B cell (primary cell): ENCODE results near the gene GINS2. TPM values are rescaled to one million over a fixed set of nuclear protein-coding genes. Genes with fewer than 3 reads are reported as not detected.

ENCODE experiments used
- ATAC-seq: fragments of 200-7000 bp; cut with Tn5 transposase; one replicate; pipeline ENCODE4 v1.10.0; 2021; ENCODE audit warnings: low read depth, mild to moderate bottlenecking, moderate number of reproducible peaks, moderate library complexity
- CTCF ChIA-PET: fragments of 350-600 bp; sonication (Branson Sonifier 250); formaldehyde crosslinking; loops from one replicate; lab custom pipeline; 2021; ENCODE audit warnings: antibody characterized with exemption, inconsistent platforms; lab: Charles Lee
- POLR2A ChIA-PET: fragments of 350-600 bp; sonication (Branson Sonifier 250); formaldehyde crosslinking; loops from one replicate; lab custom pipeline; 2021; ENCODE audit warnings: antibody characterized with exemption; lab: Charles Lee
- DNase-seq: peaks from one replicate; pipeline ENCODE4 v3.0.0; 2013
- H2AFZ ChIP-seq: 2 replicates; pipeline ENCODE4 v1.6.1; 2012; ENCODE audit warnings: mild to moderate bottlenecking, low read depth, low read length; ENCODE audit not compliant: insufficient read depth, poor library complexity, severe bottlenecking
- H3K27ac ChIP-seq, 2 donors: 1 replicate in 1 of 2; 2 replicates in 1 of 2; pipeline ENCODE4 v1.5.1; 2012 to 2013; ENCODE audit warnings: low read length in 2 of 2, mild to moderate bottlenecking in 2 of 2, moderate library complexity in 1 of 2
- H3K27me3 ChIP-seq, 4 experiments: fragments of 200-600 bp in 1 of 4; sonication (generic) in 1 of 4; replicated peaks in 1 of 4; 1 replicate in 2 of 4; 2 replicates in 2 of 4; pipeline versions ENCODE4 v1.6.1 to v1.7.0; 2013 to 2016; ENCODE audit warnings: low read length in 3 of 4, mild to moderate bottlenecking in 2 of 4, mixed read lengths in 1 of 4, moderate library complexity in 1 of 4; ENCODE audit not compliant: insufficient read depth in 4 of 4, control insufficient read depth in 3 of 4; ENCODE audit errors: control extremely low read depth in 1 of 4
- H3K36me3 ChIP-seq, 2 experiments: replicated peaks in 1 of 2; 1 replicate in 1 of 2; 2 replicates in 1 of 2; pipeline versions ENCODE4 v1.6.1 to v1.7.1; 2013; ENCODE audit warnings: low read length in 1 of 2; ENCODE audit not compliant: insufficient read depth in 2 of 2, control insufficient read depth in 1 of 2; ENCODE audit errors: control extremely low read depth in 1 of 2, extremely low read depth in 1 of 2
- H3K4me1 ChIP-seq, 2 donors: fragments of 200-600 bp in 1 of 2; sonication (generic) in 1 of 2; 1 replicate in 1 of 2; 2 replicates in 1 of 2; pipeline versions ENCODE4 v1.5.1 to v1.6.1; 2013 to 2017; ENCODE audit warnings: low read length in 2 of 2; ENCODE audit not compliant: control insufficient read depth in 2 of 2, insufficient read depth in 2 of 2
- H3K4me2 ChIP-seq: replicated peaks from 2 replicates; pipeline ENCODE3; 2012; ENCODE audit warnings: mild to moderate bottlenecking, low read depth, low read length; ENCODE audit not compliant: poor library complexity, severe bottlenecking
- H3K4me3 ChIP-seq, 5 experiments: fragments of 200-600 bp in 1 of 5; sonication (generic) in 1 of 5; 1 replicate in 3 of 5; 2 replicates in 2 of 5; pipeline versions ENCODE4 v1.5.1 to v1.7.0; 2011 to 2016; ENCODE audit warnings: low read length in 4 of 5, mild to moderate bottlenecking in 4 of 5, low read depth in 2 of 5, control low read depth in 1 of 5, moderate library complexity in 1 of 5; ENCODE audit not compliant: insufficient read depth in 1 of 5; ENCODE audit errors: control extremely low read depth in 1 of 5, extremely low read depth in 1 of 5
- H3K79me2 ChIP-seq: fragments of 200-600 bp; sonication (generic); one replicate; pipeline ENCODE4 v1.6.0; 2016; ENCODE audit warnings: low read length; ENCODE audit not compliant: control insufficient read depth, insufficient read depth
- H3K9ac ChIP-seq: fragments of 200-600 bp; sonication (generic); 2 replicates; pipeline ENCODE4 v1.6.1; 2017; ENCODE audit warnings: mild to moderate bottlenecking, low read length, moderate library complexity
- H3K9me3 ChIP-seq, 3 donors: one replicate each; pipeline versions ENCODE4 v1.6.1 to v1.7.1; 2013; ENCODE audit warnings: low read length in 2 of 3; ENCODE audit not compliant: control insufficient read depth in 2 of 3, insufficient read depth in 1 of 3; ENCODE audit errors: control extremely low read depth in 1 of 3
- H4K20me1 ChIP-seq: 2 replicates; pipeline ENCODE4 v1.6.0; 2012; ENCODE audit warnings: mild to moderate bottlenecking, low read length; ENCODE audit not compliant: insufficient read depth, control insufficient read depth, poor library complexity, severe bottlenecking
- H3K27ac Mint-ChIP-seq: one replicate; pipeline ENCODE4 v1.8.0; 2021; ENCODE audit warnings: mixed read lengths
- H3K27me3 Mint-ChIP-seq: one replicate; pipeline ENCODE4 v1.8.0; 2021; ENCODE audit warnings: mixed read lengths
- H3K4me1 Mint-ChIP-seq: one replicate; pipeline ENCODE4 v1.8.0; 2021; ENCODE audit warnings: mixed read lengths
- H3K4me3 Mint-ChIP-seq: one replicate; pipeline ENCODE4 v1.8.0; 2021; ENCODE audit warnings: mixed read lengths
- H3K9me3 Mint-ChIP-seq: one replicate; pipeline ENCODE4 v1.8.0; 2022; ENCODE audit warnings: mixed read lengths; ENCODE audit not compliant: insufficient read depth
- CTCF ChIP-seq: fragments of 200-600 bp; IDR thresholded peaks from one replicate; pipeline ENCODE4 v1.8.0; 2022; ENCODE audit warnings: antibody characterized with exemption, mild to moderate bottlenecking
- EZH2 ChIP-seq: IDR thresholded peaks from 2 replicates; pipeline ENCODE4 v1.6.1; 2012; ENCODE audit warnings: borderline replicate concordance, low read depth, mild to moderate bottlenecking, moderate library complexity, low read length; ENCODE audit not compliant: insufficient read depth, poor library complexity, severe bottlenecking
- WGBS: methylation state at CpG from one replicate; pipeline ENCODE4 v1.1.5; 2013; ENCODE audit warnings: missing lambda C conversion rate; ENCODE audit not compliant: insufficient coverage; 5-methylcytosine and 5-hydroxymethylcytosine counted together
- intact Hi-C: fragments of 100-400 bp; cut with micrococcal nuclease; formaldehyde crosslinking; loops from one replicate; pipeline ENCODE4 v1.10.0; 2022
- polyA plus RNA-seq: library from polyadenylated mRNA; depleted of rRNA; stranded (reverse); fragments of >200 nt; gene quantifications from 2 replicates; pipeline ENCODE4 v1.2.3, GENCODE V29; 2012
- total RNA-seq, 2 donors: library from RNA; stranded (reverse); fragments of 120-200 nt in 1 of 2; gene quantifications; 1 replicate in 1 of 2; 2 replicates in 1 of 2; pipeline versions ENCODE4 v1.2.3 to v1.2.4, GENCODE V29; 2013 to 2022

The GINS2 gene
- total and polyA plus RNA-seq, 2 donors (not counting 1 experiment from before 2014, with no cell fraction given) = 0.52 to 4.2 TPM

- H3K79me2 ChIP-seq = peaks cover 16% of the 10 kb centered on the region
- H4K20me1 ChIP-seq = peaks cover 90% of the 10 kb centered on the region
- ATAC-seq = no peak
Measured at GRCh38 chr16:85654251-85655095, 34.3 kb downstream of the GINS2 start.

More at GRCh38 chr16:85654251-85655095, 34.3 kb downstream of the GINS2 start:
- TF ChIP-seq EZH2 (no peak), CTCF (no peak)
- H3K4me1 Mint-ChIP-seq = no peaks in the 10 kb centered on the region
- CTCF ChIA-PET = no interaction called here
- no peaks in the 10 kb centered on the region for H3K9me3 Mint-ChIP-seq
- no peak overlapping the region for H3K4me3 ChIP-seq
- H3K36me3 ChIP-seq = peaks cover 5 to 74% of the 10 kb centered on the region in 2 experiments
- no peak overlapping the region for H3K27ac ChIP-seq
- no peak overlapping the region for H3K27ac Mint-ChIP-seq
- no peak overlapping the region for H3K4me2 ChIP-seq
- no peak overlapping the region for H3K4me3 Mint-ChIP-seq
- H3K9me3 ChIP-seq = peaks cover 0 to 6% (median 0%) of the 10 kb centered on the region in 3 donors
- H2AFZ ChIP-seq = no peak overlapping the region
- intact Hi-C loops = no loop called here
- H3K4me1 ChIP-seq = no peaks in the 10 kb centered on the region
- WGBS = 97% methylated on average over 38 of the region's 41 CpGs
- POLR2A ChIA-PET = no interaction called here
- no peaks in the 10 kb centered on the region for H3K27me3 ChIP-seq
- DNase-seq = no peak
- no peak overlapping the region for H3K9ac ChIP-seq
- H3K27me3 Mint-ChIP-seq = no peaks in the 10 kb centered on the region
